ENCODE data around the gene EGLN1.
"Not testable (repeated sequence)": the region's sequence is repeated elsewhere in the genome, so short reads cannot be mapped to it uniquely, and the experiment has no call there.

The EGLN1 gene

DNA sequence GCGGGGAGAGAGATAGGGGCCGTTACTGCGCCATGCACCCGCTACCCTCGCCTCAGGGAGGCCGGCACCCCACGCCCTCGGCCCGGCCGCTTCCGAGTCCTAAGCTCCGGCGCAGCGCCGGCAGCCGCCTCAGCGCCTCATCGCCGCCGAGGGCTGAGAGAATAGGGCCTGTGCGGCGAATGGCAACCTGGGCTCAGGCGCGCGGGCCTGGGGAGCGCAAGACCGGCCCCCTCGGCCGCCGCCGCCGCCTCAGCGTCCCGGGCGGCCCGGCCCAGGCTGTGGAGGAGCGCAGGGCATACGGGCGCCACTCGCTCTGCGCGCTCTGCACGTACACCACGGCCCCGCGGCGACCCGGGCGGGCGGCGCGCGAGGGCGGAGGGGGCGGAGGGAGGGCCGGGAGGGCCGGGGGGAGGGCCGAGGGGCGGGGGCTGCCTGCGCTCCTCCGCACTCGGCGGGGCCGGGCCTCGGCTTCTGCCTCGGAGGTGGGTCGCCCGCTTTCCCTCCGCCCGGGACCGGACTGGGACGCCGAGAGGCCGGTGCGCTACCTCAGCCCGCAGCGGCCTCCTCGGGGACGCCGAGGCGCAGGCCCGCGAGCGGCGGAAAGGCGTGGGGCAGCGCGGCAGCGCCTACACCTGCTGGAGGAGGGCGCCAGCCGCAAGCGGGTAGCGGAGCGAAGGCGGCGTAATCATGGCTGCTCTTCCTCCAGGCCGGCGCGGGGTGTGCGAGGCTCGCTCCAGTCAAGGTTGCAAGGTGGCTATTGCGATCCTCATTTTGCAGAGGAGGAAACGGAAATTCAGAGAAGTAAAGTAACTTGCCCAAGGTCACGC is at the start of gene EGLN1:
Gene EGLN1, minus strand, starts transcription at position 317 of the 827 bp plus-strand sequence. CDS start 399 bp downstream, outside the sequence.
- peak; percentile 73 for DNase-seq (ENCODE audit: low read depth)

DNA sequence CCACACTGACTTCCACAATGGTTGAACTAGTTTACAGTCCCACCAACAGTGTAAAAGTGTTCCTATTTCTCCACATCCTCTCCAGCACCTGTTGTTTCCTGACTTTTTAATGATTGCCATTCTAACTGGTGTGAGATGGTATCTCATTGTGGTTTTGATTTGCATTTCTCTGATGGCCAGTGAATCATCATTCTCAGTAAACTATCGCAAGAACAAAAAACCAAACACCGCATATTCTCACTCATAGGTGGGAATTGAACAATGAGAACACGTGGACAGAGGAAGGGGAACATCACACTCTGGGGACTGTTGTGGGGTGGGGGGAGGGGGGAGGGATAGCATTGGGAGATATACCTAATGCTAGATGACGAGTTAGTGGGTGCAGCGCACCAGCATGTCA is 49.4 kb upstream of the EGLN1 start:
- DNase-seq (ENCODE audit: low read depth): not testable (repeated sequence)

DNA sequence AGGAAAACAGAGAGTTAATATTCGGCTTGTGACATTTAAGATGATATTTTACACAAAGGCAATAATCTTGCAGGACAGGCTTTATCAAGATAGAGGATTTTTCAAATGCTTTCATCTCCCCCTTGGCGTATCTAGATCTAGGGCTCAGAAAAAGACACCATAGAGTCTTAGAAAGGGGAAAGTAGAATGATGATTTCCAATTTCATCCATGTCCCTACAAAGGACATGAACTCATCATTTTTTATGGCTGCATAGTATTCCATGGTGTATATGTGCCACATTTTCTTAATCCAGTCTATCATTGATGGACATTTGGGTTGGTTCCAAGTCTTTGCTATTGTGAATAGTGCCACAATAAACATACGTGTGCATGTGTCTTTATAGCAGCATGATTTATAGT is 48.9 kb upstream of the EGLN1 start:
- DNase-seq (ENCODE audit: low read depth): not testable (repeated sequence)

DNA sequence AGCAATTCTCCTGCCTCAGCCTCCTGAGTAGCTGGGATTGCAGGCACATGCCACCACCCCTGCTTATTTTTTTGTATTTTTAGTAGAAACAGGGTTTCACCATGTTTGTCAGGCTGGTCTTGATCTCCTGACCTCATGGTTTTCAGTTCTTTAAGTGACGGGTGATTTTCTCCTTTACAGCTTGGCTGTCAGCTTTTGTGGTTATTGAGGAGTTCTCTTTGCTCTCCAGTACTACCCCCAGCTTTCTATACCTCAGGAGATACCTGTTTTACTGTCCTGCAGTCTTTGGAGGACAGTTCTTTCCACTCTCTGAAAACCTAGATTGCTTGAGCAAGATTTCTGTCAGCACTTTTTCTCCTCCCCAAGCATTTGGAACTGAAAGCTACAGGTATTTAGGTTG is 45.9 kb upstream of the EGLN1 start:
- DNase-seq (ENCODE audit: low read depth): no peak

DNA sequence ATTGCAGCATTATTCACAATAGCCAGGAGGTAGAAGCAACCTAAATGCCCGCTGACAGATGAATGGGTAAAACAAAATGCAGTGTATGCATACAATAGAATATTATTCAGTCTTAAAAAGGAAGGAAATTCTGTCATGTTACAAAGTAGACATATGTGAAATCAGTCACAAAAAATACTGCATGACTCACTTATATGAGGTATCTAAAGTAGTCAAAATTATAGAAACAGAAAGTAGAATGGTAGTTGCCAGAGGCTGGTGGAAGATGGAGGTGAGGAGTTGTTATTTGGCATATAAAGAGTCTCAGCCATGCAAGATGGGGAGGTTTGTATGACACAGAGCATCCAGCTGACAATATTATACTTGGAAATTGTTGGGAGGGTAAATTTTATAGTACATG is 43.0 kb upstream of the EGLN1 start:
- no peak for DNase-seq (ENCODE audit: low read depth)

DNA sequence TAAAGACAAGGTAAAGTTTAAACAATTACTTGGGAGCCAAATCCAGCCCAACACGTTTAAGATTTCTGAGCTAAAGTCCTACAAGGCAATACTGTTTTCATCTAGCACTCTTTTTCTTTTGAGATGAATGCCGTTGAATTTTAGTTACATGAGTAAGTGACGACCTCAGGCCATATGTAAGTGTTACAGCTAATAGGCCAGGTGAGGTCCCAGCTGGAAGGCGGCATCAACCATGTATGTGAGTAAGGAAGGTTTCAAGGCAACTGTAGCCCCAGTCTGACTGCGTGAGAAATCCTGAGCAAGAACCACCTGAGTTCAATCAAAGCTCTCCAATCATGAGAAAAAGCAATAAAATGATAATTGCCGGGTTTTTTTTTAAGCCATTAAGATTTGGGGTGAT is 41.5 kb upstream of the EGLN1 start:
- DNase-seq (ENCODE audit: low read depth): no peak

DNA sequence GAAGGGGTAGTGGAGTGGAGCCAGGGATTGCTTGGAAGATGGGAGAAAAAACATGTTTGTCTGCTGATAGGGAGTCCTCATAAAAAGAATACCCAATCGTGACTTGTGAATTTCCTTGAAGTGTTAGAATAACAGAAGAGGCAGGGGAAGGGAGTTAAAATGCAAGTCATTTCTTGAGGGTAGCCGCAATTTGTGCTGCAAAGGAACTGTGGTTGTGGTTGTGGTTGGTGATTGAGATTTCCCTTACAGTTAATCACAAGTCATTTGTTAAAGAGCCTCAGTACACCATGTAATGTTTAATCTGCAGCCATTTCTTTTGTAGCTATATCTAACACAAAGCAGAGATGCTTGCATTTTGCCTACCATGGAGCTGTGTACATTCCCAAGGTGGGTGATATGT is 38.5 kb upstream of the EGLN1 start:
- DNase-seq (ENCODE audit: low read depth): peak; percentile 28

DNA sequence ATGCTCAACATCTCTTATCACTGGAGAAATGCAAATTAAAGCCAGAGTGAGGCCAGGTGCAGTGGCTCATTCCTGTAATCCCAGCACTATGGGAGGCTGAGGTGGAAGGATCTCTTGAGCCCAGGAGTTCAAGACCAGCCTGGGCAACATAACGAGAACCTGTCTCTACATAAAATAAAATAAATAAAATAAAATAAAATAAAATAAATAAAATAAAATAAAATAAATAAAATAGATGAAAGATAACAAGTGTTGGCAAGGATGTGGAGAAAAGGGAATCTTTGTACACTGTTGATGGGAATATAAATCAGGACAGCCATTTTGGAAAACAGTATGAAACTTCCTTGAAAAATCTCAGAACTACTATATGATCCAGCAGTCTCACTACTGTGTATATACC is 37.4 kb upstream of the EGLN1 start:
- not testable (repeated sequence) for DNase-seq (ENCODE audit: low read depth)

DNA sequence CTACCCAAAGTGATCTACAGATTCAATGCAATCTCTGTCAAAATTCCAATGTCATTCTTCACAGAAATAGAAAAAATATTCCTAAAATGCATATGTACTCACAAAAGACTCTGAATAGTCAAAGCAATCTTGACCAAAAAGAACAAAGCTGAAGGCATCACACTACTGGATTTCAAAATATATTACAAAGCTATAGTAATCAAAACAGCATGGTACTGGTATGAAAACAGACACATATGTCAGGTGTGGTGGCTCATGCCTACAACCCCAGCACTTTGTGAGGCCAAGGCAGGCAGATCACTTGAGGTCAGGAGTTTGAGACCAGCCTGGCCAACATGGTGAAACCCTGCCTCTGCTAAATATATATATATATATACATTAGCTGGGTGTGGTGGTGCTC is 35.9 kb upstream of the EGLN1 start:
- DNase-seq (ENCODE audit: low read depth): not testable (repeated sequence)

DNA sequence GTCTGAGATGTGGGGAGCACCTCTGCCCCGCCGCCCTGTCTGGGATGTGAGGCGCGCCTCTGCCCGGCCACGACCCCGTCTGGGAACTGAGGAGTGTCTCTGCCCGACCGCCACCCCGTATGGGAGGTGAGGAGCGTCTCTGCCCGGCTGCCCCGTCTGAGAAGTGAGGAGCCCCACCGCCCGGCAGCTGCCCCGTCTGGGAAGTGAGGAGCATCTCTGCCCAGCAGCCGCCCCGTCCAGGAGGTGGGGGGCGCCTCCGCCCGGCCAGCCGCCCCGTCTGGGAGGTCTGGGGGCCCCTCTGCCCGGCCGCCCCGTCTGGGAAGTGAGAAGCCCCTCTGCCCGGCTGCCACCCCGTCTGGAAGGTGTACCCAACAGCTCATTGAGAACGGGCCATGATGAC is 32.0 kb upstream of the EGLN1 start:
- DNase-seq (ENCODE audit: low read depth): not testable (repeated sequence)

DNA sequence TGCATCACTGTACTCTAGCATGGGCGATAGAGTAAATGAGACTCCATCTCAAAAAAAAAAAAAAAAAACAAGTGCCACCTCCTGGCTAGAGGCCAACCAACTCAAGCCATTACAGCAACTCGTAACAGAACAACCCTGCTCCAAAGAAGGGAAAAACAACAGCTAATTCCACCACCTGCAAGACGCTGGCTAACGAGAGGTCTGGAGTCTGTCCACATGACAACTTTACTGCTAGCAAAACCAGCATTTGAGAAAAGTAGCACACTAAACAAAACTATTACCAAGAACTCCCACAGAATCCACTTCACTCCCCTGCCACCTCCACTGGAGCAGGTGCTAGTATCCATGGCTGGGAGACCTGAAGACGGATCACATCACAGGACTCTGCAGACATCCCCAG is 24.1 kb upstream of the EGLN1 start:
- no peak for DNase-seq (ENCODE audit: low read depth)

DNA sequence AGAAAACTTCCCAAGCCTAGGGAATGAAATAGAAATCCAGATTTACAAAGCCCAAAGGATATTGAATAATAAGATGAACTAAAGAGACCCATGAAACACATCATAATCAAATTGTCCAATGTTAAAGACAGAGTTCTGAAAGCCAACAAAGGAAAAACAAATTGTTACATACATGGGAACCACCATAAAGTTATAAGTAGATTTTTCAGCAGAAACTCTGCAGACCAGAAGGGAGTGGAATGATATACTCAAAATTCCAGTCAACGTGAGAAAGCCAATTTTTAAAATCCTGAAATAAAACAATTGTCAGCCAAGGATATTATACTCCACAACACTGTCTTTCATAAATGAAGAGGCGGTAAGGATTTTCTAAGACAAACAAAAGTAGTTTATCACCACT is 22.0 kb upstream of the EGLN1 start:
- DNase-seq (ENCODE audit: low read depth): no peak

DNA sequence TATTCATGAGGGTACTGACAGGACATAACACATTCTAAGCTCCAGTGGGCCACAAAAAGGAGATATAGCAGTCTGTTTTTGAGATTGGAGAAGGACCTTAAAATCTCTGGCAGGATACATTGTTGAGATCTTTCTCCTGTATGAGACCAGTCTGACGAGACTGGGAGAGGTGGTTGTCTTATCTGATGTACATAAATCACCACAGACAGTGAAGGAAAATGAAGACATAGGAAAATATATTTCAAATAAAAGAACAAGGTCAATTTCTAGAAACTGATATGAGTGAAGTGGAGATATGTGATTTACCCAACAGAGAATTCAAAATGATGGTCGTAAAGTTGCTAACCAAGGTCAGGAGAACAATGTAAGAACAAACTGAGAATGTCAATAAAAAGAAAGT is 21.3 kb upstream of the EGLN1 start:
- DNase-seq (ENCODE audit: low read depth): no peak

DNA sequence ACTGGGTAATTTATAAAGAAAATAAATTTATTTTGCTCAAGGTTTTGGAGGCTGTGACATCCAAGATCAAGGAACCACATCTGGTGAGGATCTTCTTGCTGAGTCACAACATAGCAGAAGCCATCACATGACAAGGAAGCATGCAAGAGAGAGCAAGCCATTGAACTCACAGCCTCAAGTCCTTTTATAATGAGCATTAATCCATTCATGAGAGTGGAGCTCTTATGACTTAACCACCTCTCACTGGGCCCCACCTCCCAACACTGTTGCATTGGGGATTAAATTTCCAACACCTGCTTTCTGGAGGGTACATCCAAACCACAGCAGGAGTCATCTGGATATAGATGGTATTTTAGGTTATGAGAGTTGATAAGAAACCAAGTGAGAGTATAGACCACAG is 20.6 kb upstream of the EGLN1 start:
- no peak for DNase-seq (ENCODE audit: low read depth)

DNA sequence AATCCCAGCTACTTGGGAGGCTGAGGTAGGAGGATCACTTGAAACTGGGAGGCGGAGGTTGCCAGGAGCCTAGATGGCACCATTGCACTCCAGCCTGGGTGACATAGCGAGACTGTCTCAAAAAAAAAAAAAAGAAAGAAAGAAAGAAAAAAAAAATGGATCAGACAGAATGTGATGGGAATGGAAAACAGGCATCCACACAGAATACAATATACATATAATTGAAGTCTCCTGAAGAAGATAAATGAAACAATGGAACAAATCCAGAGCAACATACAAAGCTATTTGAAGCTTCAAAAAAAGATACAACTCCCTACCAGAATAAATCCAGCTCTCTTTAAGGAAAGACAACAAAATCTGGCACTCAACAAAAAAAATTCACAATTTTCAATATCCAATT is 10.9 kb upstream of the EGLN1 start:
- no peak for DNase-seq (ENCODE audit: low read depth)

DNA sequence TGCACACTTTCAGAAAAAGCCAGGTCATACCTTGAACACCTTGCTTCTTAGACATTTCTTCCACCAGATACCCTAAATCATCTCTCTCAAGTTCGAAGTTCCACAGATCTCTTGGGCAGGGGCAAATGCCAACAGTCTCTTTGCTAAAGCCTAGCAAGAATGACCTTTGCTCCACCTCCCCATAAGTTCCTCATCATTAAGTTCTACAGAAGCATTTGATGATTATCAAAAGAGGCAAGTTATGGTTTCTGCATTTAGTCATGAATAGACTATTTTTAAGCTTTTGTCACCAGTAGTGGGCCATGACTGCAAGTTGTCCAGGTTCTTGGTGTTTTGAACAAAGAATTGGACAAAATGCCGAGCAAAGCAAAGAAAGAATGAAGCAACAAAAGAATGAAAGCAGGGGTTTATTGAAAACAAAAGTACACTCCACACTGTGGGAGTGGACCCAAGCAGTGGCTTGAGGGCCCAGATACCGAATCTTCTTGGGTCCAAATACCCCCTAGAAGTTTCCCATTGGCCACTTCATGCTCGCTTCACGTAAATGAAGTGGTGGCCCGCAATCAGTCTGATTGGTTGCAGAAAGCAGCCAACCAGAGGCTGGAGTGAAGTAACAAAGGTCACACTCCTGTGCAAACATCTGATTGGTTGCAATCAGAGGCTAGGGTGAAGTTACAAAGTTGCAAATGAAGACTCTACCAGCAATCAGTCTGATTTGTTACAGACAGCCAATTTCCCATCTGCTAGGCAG is 9.8 kb upstream of the EGLN1 start:
- DNase-seq (ENCODE audit: low read depth): no peak

DNA sequence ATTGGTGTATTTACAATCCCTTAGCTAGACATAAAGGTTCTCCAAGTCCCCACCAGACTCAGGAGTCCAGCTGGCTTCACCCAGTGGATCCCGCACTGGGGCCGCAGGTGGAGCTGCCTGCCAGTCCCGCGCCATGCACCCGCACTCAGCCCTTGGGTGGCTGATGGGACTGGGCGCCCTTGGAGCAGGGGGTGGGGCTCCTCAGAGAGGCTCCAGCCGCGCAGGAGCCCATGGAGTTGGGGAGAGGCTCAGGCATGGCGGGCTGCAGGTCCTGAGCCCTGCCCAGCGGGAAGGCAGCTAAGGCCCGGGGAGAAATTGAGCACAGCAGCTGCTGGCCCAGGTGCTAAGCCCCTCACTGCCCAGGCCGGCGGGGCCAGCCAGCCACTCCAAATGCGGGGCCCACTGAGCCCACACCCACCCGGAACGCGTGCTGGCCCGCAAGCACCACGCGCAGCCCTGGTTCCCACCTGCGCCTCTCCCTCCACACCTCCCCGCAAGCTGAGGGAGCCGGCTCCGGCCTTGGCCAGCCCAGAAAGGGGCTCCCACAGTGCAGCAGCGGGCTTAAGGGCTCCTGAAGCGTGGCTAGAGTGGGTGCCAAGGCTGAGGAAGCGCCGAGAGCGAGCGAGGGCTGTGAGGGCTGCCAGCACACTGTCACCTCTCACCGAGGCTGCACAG is 8.7 kb upstream of the EGLN1 start:
- DNase-seq (ENCODE audit: low read depth): not testable (repeated sequence)

DNA sequence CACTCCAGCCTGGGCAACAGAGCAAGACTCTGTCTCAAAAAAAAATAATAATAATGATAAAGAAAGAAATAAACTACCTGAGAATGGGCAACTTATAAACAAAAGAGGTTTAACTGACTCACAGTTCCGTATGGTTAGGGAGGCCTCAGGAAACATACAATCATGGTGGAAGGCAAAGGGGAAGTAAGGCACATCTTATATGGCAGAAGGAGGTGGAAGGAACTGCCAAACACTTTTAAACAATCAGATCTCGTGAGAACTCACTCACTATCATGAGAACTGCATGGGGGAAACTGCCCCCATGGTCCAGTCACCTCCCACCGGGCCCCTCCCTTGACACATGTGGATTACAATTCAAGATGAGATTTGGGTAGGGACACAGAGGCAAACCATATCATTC is 6.3 kb upstream of the EGLN1 start:
- no peak for DNase-seq (ENCODE audit: low read depth)

DNA sequence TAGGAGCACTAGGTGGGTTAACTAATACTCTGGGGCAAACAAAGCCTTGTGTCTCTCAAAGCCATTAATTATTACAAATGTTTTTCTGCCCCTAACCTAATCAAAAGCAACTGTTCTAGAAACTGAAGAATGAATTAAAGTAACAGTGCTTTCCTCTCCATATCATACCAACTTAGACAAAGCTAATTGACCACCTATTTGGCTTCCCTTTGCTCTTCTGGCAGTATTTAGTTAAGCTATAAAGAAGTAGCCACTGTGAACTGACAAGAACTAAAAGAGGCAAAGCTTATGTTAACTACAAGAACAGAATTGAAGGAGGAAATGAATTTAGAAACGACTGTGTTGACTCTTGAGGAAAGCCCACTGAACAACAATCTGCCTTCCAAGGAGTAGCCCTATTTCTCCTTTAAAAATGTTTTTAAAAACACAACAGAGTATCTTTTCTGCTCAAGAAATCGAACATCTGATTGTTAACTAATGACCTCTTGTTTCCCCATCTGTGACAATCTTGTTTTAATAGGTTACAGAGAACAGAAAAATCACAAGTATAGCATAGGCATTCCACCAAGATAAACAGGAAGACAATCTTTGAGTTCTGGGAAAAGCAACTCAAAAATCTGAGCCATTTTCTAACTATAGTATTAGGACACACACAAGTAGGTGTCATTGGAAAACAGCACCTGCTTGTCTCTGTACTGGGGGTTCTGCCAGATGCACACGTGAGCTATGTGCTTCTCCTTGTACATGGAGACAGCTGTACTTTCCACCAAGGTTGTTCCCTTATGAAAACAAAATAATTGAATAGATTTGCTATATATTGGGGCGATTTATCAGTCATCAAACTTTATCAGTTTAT is 3.1 kb upstream of the EGLN1 start:
- DNase-seq (ENCODE audit: low read depth): no peak

DNA sequence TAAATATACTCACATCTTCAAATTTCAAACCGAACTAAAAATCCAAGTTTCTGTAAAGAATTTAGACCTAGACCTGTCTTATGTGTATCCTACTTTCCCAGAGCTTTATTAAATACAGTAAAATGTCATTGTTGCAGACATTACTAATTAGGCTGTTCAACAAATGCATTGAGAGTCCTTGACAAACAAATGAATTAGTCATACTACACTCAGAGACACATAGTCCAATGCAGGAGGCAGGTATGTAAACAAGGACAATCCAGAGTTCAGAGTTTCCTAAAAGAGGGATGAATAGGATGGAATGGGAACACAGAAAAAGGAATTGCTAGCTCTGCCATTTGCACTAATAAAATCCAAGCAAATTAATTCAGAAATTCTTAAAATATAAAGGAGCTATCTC is 1.6 kb upstream of the EGLN1 start:
- DNase-seq (ENCODE audit: low read depth): no peak

DNA sequence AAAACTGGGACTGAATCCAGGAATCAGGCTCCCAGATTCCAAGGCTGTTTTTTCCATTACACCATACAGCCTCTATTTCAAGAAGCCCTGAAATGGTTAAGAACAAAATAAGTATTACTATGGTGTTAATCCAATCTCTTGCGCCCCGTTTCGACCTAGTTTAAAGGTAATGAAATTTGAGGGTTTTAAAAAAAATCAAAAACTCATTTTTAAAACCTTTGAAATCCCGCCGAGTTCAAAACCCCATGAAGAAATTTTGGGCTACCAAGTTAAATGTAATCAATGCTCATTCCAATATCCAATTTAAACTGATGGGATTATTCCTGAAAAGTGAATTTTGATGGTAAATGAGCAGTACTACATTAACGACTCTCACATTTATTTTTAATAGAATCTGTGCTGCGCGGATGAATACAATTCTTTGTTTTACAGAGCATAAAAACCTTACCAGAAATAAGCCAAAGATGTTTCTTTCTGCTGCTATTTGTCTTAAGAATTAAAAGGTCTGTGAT is 767 bp upstream of the EGLN1 start:
- no peak for DNase-seq (ENCODE audit: low read depth)

DNA sequence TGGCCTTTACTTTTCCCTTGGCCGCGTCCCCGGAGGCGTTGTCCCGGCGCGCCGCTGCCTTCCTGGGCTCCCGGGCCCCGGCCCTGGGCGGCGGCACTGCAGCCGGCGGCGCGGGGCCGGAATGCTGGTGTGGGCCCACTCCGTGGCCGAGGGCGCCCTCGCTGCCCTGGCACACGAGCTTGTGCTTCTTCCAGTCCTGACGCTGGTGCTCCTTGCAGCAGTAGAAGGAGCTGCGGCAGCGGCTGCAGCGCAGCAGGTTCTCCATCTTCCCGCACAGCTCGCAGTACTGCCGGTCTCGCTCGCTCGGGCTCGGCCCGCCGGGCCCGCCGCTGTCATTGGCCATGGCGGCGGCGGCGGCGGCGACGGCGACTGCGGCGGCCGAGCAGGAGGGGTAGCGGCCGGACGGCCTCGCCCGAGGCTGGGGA is 529 bp downstream of the EGLN1 start:
- peak; percentile 21 for DNase-seq (ENCODE audit: low read depth)
